GM12892 (cell line): ENCODE data around the gene AAK1.

Experiments used
- POLR2A ChIP-seq: IDR thresholded peaks from 2 replicates; pipeline ENCODE4 v1.6.1; 2011; ENCODE audit warnings: low read depth, low read length, control low read depth
- POLR2AphosphoS5 ChIP-seq: IDR thresholded peaks from 2 replicates; pipeline ENCODE4 v1.6.1; 2011; ENCODE audit warnings: low read depth, low read length, control low read depth
- TAF1 ChIP-seq: IDR thresholded peaks from 2 replicates; pipeline ENCODE4 v1.6.1; 2011; ENCODE audit warnings: low read depth, mild to moderate bottlenecking, control low read depth, low read length, borderline replicate concordance

DNA sequence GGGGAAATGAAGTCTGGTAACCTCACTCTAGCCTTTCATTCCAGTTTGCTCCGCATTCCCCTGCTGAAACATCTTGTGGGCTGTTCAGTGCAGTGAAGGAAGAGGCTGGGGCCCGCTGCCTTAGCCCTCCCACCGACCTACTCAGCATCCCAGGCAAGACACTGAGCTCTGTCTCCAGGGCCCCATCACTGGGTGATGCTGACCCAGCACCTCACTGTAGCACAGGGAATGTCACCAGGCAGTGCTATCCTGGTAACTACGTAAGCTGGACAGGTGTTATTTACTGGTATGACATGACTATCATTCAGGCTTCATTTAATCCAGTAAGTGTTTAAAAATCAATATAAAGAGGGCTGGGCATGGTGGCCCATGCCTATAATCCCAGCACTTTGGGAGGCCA is 105.3 kb downstream of the AAK1 start:
- TF ChIP-seq POLR2A (no peak), TAF1 (no peak), POLR2AphosphoS5 (no peak)
